ENCODE data around the gene OR2AG2.

Gene OR2AG2

GRCh38 chr11:6727971-6728760, 43.6 kb downstream of the OR2AG2 start:
- H3K9me3 Mint-ChIP-seq: peaks cover 14% of the 10 kb centered on the region
- H3K4me1 Mint-ChIP-seq (ENCODE audit: low read depth): peaks cover 21% of the 10 kb centered on the region
- H3K27ac Mint-ChIP-seq: no peak overlapping the region
- H3K36me3 Mint-ChIP-seq (ENCODE audit: low read depth): peaks cover 63% of the 10 kb centered on the region
- no peak overlapping the region for H3K4me3 Mint-ChIP-seq
- no peaks in the 10 kb centered on the region for H3K27me3 Mint-ChIP-seq (ENCODE audit: low read depth)

- Mint-ChIP-seq H3K27me3 (ENCODE audit: low read depth) (no peaks in the 10 kb centered on the region), H3K27ac (no peak overlapping the region), H3K4me1 (ENCODE audit: low read depth) (peaks cover 38% of the 10 kb centered on the region), H3K4me3 (no peak overlapping the region), H3K36me3 (ENCODE audit: low read depth) (peaks cover 81% of the 10 kb centered on the region), H3K9me3 (peaks cover 22% of the 10 kb centered on the region)
Observed at GRCh38 chr11:6725386-6725896, 46.3 kb downstream of the OR2AG2 start.

DNA sequence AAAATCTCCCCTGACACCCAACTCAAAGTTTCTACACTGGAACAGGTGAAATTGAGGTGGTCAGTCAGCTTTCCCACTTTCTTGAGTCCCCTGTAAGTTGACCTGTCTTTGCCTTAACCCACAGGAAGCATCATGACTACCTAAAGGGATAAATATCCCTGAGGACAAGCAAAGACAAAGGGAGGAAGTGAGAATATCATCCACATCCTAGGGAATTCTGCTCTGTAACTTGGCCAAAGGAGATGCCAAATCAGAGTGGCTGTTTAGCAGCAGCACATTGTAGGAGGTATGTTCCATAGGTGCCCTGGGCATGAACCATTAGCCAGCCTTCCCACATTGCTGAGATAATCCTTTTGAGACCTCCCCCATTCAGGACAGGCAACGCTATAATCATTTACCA, 47.8 kb downstream of the OR2AG2 start:
- Mint-ChIP-seq H3K27me3 (ENCODE audit: low read depth) (no peaks in the 10 kb centered on the region), H3K4me1 (ENCODE audit: low read depth) (peaks cover 40% of the 10 kb centered on the region), H3K27ac (no peak overlapping the region), H3K36me3 (ENCODE audit: low read depth) (peaks cover 88% of the 10 kb centered on the region), H3K4me3 (no peak overlapping the region), H3K9me3 (peaks cover 31% of the 10 kb centered on the region)

DNA sequence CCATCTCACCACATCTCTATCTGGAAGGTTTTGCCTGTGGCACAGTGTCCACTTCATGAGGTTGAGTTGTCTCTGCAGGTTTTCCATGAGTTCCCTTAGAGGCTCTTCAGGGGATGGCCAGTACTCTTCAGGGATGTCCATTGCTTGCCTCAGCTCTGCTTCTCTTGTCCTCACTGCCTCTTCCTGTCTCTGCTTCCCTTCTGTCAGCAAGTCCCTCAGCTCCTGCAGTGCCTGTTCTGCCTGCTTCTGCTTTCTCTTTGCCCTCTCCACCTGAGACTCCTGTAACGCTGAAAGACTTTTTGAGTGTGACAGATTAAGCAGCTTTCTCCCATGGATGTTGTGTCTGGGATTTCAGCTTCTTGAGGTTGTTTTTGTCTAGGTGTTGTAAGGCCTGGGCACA, 50.4 kb downstream of the OR2AG2 start:
- no peak overlapping the region for H3K4me3 Mint-ChIP-seq
- H3K4me1 Mint-ChIP-seq (ENCODE audit: low read depth): peaks cover 34% of the 10 kb centered on the region
- H3K36me3 Mint-ChIP-seq (ENCODE audit: low read depth): peaks cover 85% of the 10 kb centered on the region
- H3K27ac Mint-ChIP-seq: no peak overlapping the region
- H3K9me3 Mint-ChIP-seq: peaks cover 34% of the 10 kb centered on the region
- no peaks in the 10 kb centered on the region for H3K27me3 Mint-ChIP-seq (ENCODE audit: low read depth)

GRCh38 chr11:6719576-6719975, 52.2 kb downstream of the OR2AG2 start:
- H3K27ac Mint-ChIP-seq: no peak overlapping the region
- no peak overlapping the region for H3K4me3 Mint-ChIP-seq
- peaks cover 30% of the 10 kb centered on the region for H3K4me1 Mint-ChIP-seq (ENCODE audit: low read depth)
- H3K27me3 Mint-ChIP-seq (ENCODE audit: low read depth): no peaks in the 10 kb centered on the region
- H3K36me3 Mint-ChIP-seq (ENCODE audit: low read depth): peaks cover 84% of the 10 kb centered on the region
- peaks cover 31% of the 10 kb centered on the region for H3K9me3 Mint-ChIP-seq

- Mint-ChIP-seq H3K9me3 (peaks cover 19% of the 10 kb centered on the region), H3K27ac (no peak overlapping the region), H3K27me3 (ENCODE audit: low read depth) (no peaks in the 10 kb centered on the region), H3K4me1 (ENCODE audit: low read depth) (peaks cover 18% of the 10 kb centered on the region), H3K36me3 (ENCODE audit: low read depth) (peaks cover 67% of the 10 kb centered on the region), H3K4me3 (no peak overlapping the region)
Observed at GRCh38 chr11:6717426-6717825, 54.4 kb downstream of the OR2AG2 start.

Measured in T-helper 1 cell treated with Interleukin-12 subunit alpha and Interleukin-12 subunit beta and Interleukin-4 antibody, amounts not matched to agents 30 μg/mL and 1 μg/mL, for 36 hours (primary cell).